ENCODE measurements around the gene SYT2. TPM values are rescaled to one million over a fixed set of nuclear protein-coding genes. Genes with fewer than 3 reads are reported as not detected.

SYT2 gene
- total RNA-seq, 1 experiment from 2014 or later = 0.69 TPM

GRCh38 chr1:202603435-202603834 is 106.8 kb downstream of the SYT2 start:
- DNase-seq (ENCODE audit: low spot score) = no peak
- Histone ChIP-seq H3K4me3 (ENCODE audit: low read depth, low read length, poor library complexity, severe bottlenecking) (no peak overlapping the region), H3K27ac (ENCODE audit: low read depth, low read length, poor library complexity, severe bottlenecking) (no peak overlapping the region), H3K27me3 (replicated peaks; ENCODE audit: insufficient read depth, low read depth, low read length, poor library complexity) (no peaks in the 10 kb centered on the region), H3K36me3 (ENCODE audit: insufficient read depth, low read length, poor library complexity, severe bottlenecking) (no peaks in the 10 kb centered on the region), H3K4me1 (ENCODE audit: insufficient read depth, low read length, poor library complexity, severe bottlenecking) (no peaks in the 10 kb centered on the region), H3K9me3 (ENCODE audit: low read depth, low read length, poor library complexity, severe bottlenecking) (no peaks in the 10 kb centered on the region)
- ChIA-PET POLR2A (ENCODE audit: low non-redundant PET) (no interaction called here), CTCF (interaction anchor here (1.3 kb wide), 1 partner anchor 11 kb away, joined by 5 read pairs; no protein-coding TSS in a partner anchor)
- TF ChIP-seq CTCF (conservative IDR thresholded peaks at IDR 0.05; ENCODE audit: low read depth, low read length) = no peak
- TF ChIP-seq EZH2 (IDR thresholded peaks at IDR 0.05; ENCODE audit: borderline replicate concordance, low read depth, low read length, poor library complexity, severe bottlenecking) = no peak
- intact Hi-C loops (cut with micrococcal nuclease; ENCODE audit: unreplicated experiment) = loop anchor here (5.0 kb wide), 1 partner anchor 261 kb away; the partner anchor contains the start of gene UBE2T
- BruUV-seq (replicated peaks) = no TSS peak

GRCh38 chr1:202600432-202601041 is 109.7 kb downstream of the SYT2 start:
- TF ChIP-seq CTCF (conservative IDR thresholded peaks at IDR 0.05; ENCODE audit: low read depth, low read length) (no peak; the same call in 1 of the 2 replicates), EZH2 (IDR thresholded peaks at IDR 0.05; ENCODE audit: borderline replicate concordance, low read depth, low read length, poor library complexity, severe bottlenecking) (no peak)
- no peak for DNase-seq (ENCODE audit: low spot score)
- H3K36me3 ChIP-seq (ENCODE audit: insufficient read depth, low read length, poor library complexity, severe bottlenecking) = no peaks in the 10 kb centered on the region
- H3K4me3 ChIP-seq (ENCODE audit: low read depth, low read length, poor library complexity, severe bottlenecking) = no peak overlapping the region
- no TSS peak for BruUV-seq (replicated peaks)
- ChIA-PET POLR2A (ENCODE audit: low non-redundant PET) (no interaction called here), CTCF (interaction anchor here (0.6 to 1.2 kb wide), 8 partner anchors 25 to 258 kb away, joined by 3 to 11 read pairs (median 4); no protein-coding TSS in a partner anchor)
- no peak overlapping the region for H3K27ac ChIP-seq (ENCODE audit: low read depth, low read length, poor library complexity, severe bottlenecking)
- no peaks in the 10 kb centered on the region for H3K4me1 ChIP-seq (ENCODE audit: insufficient read depth, low read length, poor library complexity, severe bottlenecking)
- H3K9me3 ChIP-seq (ENCODE audit: low read depth, low read length, poor library complexity, severe bottlenecking) = no peaks in the 10 kb centered on the region
- H3K27me3 ChIP-seq (replicated peaks; ENCODE audit: insufficient read depth, low read depth, low read length, poor library complexity) = no peaks in the 10 kb centered on the region
- intact Hi-C loops (cut with micrococcal nuclease; ENCODE audit: unreplicated experiment) = loop anchor here (1.0 to 5.0 kb wide), 2 partner anchors 99 to 258 kb away; partner anchors contain the start of gene UBE2T

GRCh38 chr1:202599669-202600431 is 110.4 kb downstream of the SYT2 start:
- Histone ChIP-seq H3K4me1 (ENCODE audit: insufficient read depth, low read length, poor library complexity, severe bottlenecking) (no peaks in the 10 kb centered on the region), H3K9me3 (ENCODE audit: low read depth, low read length, poor library complexity, severe bottlenecking) (no peaks in the 10 kb centered on the region), H3K27ac (ENCODE audit: low read depth, low read length, poor library complexity, severe bottlenecking) (peak overlapping the region; percentile 6), H3K27me3 (replicated peaks; ENCODE audit: insufficient read depth, low read depth, low read length, poor library complexity) (no peaks in the 10 kb centered on the region), H3K4me3 (ENCODE audit: low read depth, low read length, poor library complexity, severe bottlenecking) (no peak overlapping the region), H3K36me3 (ENCODE audit: insufficient read depth, low read length, poor library complexity, severe bottlenecking) (no peaks in the 10 kb centered on the region)
- BruUV-seq (replicated peaks) = no TSS peak
- ChIA-PET POLR2A (ENCODE audit: low non-redundant PET) (no interaction called here), CTCF (interaction anchor here (0.6 to 1.2 kb wide), 7 partner anchors 26 to 257 kb away, joined by 3 to 11 read pairs (median 3); no protein-coding TSS in a partner anchor)
- intact Hi-C loops (cut with micrococcal nuclease; ENCODE audit: unreplicated experiment) = loop anchor here (1.0 to 5.0 kb wide), 2 partner anchors 99 to 258 kb away; partner anchors contain the start of gene UBE2T
- TF ChIP-seq EZH2 (IDR thresholded peaks at IDR 0.05; ENCODE audit: borderline replicate concordance, low read depth, low read length, poor library complexity, severe bottlenecking) (no peak), CTCF (conservative IDR thresholded peaks at IDR 0.05; ENCODE audit: low read depth, low read length) (peak; percentile 96)
- peak; percentile 84 for DNase-seq (ENCODE audit: low spot score)

All from A673 (cell line).